Medulla oblongata (tissue), 1 donor: Measurements from ENCODE around the gene CDK13.

Experiments used
- DNase-seq: peaks from one replicate; pipeline ENCODE4 v3.0.0-alpha.2; 2015; ENCODE audit errors: extremely low spot score

Gene CDK13

DNA sequence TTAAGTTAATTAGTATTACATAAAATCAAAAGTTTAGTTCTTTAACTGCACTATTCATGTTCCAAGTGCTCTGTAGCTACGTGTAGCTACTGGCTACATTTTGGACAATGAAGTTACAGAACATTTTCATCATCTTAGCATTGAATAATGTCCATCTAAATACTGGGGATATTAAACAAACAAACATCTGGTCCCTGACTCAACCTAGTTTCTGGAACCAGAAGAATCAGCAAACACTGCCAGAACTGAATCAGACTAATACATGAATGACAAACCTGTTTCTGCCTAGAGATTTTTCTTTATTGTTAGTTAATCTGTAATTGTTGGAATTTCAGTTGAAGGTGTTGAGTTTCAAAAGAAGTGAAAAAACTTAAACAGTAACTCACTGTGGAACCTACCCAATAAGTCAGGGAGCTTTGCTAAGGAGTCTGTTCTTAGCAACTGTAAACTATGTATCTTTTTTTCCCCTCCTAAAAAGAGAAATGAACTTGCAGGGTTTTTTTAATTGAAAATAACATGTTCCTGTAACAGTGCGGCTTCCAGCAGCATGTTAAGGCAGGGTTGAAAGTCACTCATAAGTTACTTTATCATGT, 58.3 kb downstream of the CDK13 start:
- no peak for DNase-seq

DNA sequence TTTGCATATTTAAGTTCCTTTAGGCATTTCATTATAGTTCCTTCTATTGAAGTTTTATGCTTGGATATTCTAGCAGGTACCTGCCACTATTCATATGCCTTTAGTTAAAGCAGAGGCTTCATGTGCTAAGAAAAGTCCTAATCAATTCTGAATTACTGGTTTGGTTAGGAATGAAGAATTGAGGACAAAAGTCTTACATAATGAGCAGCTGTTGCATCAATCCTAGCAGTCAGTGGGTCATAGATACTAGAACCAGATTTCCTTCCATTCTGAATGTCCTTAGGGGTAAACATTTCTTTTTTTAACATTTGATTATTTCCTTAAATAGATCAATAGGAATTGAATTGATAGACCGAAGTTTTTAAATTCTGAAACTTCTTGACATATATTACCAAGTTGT, 59.2 kb downstream of the CDK13 start:
- DNase-seq: no peak

- no peak for DNase-seq
These were observed 64.3 kb downstream of the CDK13 start for GRCh38 chr7:40014376-40014775.

GRCh38 chr7:40015790-40016296, 65.8 kb downstream of the CDK13 start:
- peak; percentile 35 for DNase-seq

DNA sequence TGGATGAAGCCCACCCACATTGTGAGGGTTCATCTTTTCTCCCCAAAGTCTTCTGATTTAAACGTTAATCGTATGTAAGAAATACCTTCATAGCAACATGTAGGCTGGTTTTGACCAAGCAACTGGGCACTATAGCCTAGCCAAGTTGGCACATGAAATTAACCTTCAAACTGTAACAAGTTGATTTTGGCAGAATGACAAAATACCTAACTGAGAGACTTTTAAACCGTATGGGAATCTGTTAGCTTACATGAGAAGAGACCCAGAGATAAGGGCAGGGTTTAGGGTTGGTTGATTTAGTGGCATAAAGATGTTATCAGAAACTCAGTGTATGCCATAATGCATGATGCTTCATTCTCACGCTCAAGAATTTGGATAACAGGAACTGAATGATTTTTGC, 69.5 kb downstream of the CDK13 start:
- no peak for DNase-seq

GRCh38 chr7:40024048-40024447, 74.0 kb downstream of the CDK13 start:
- DNase-seq: no peak

DNA sequence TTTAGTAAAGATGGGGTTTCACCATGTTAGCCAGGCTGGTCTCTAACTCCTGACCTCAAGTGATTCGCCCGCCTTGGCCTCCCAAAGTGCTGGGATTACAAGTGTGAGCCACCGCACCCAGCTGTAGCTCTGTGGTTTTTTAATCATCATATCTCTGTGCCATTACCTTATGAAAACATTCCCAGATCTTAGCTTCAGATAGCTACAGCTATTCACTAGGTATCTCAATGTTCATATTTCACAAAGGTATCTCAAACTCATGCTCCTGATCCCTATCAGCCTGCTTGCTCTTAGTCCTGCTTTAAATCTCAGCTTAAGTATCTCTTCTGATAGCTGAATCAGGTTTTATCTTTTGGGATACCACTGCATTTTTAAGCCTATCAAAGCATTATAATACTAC, 74.8 kb downstream of the CDK13 start:
- DNase-seq: no peak

GRCh38 chr7:40027545-40027944, 77.5 kb downstream of the CDK13 start:
- no peak for DNase-seq

DNA sequence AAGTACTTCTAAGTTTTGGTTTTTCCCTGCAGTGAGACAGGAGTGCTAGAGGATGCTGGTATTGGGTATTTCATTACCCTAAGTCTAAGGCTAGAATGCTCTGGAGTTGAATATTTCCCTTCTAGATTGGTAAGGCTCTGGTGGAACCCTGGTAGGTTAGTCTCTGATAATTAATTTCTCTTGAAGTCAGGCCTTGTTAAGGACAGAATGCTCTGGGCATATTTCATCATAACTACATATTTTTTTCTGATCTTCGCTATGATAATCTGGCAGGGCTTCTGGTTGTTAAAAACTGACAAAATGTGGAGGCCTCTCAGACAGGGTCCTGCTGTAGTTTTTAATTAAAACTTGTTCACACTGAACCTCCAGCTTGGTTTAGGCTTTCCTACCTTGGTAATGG, 83.8 kb downstream of the CDK13 start:
- DNase-seq: no peak

DNA sequence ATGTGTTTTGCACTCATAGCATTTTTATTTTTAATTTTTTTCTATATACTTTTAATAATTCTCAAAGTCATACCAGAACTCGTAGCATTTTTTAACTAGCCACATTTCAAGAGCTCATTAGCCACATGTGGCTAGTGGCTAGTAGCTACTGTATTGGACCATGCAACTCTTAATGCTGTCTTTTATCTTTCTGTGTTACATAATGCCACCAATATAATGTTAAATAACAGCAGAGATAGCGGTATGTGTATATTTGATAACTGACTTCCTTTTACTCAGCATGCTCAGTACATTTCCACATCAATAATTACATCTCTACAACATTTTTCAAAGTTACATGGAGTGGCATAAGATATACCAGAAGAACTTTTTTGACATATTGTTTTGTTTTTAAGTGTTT, 91.4 kb downstream of the CDK13 start:
- no peak for DNase-seq

DNA sequence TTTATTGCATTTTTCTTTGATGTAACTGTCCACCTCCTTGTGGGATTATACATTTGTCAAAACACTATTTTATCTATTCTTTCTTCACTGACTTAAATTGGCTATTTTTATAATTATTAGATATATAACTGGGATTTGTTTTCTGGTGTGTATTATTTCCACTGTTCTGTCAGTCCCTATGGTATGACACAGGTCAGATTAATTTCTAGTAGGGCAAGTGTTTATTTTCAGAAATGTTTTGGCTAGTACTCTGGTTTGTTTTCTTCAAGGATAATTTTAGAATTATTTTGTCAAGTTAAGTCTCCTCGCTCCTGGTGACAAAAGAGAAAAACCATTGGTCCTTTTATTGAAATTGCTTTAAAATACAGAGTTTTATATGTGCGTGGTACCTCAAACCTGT, 93.1 kb downstream of the CDK13 start:
- no peak for DNase-seq

DNA sequence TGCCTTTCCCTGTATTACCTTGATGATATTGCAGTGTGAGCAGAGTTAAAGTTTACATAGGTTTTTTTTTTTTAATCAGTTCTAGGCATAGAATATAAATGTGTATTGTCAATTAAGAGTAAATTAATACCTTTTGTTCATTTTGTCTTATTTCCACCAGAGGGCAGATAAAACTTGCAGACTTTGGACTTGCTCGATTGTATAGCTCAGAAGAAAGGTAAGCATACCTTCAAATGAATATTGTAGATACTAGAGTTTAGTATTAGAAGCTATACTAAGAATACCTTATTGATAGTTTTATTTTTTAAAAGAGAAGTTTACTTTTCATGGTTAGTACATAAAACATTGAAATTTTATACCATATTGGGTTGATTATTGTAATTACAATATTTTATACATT, 97.6 kb downstream of the CDK13 start:
- no peak for DNase-seq

DNA sequence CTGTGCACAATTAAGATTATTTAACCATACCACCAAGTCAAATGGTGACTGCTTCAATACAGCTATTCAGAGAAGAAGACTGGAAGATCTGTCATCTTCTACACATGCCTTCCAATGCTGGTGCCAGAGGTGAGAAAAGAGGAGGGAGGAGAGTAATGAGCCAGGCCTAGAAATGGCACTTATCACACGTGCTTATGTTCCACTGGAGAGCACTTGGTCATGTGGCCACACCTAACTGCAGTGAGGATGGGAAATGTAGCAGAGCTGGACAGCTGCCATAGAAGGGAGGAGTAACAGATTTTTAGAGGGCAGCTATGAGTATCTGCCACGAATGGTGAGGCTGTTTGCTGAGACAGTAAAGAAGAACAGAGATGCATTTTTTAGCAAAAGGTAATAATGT, 107.2 kb downstream of the CDK13 start:
- DNase-seq: no peak

DNA sequence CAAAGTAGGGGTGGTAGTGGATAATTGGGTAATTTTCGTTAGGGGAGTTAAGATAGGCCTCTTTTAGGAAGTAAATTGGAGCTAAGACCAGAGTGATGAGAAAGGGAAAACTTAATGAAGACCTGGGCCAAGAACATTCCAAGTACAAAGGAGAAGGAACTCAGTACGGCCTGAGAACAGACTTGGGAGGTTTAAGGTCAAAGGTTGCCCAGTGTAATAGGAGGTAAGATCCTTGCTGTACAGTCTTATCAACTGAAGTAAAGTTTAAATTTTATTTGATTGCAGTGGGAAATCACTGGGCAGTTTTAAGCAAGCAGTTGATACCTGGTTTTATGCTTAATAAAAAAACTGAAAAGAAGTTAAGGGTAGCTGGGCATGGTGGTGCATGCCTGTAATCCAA, 108.0 kb downstream of the CDK13 start:
- no peak for DNase-seq

DNA sequence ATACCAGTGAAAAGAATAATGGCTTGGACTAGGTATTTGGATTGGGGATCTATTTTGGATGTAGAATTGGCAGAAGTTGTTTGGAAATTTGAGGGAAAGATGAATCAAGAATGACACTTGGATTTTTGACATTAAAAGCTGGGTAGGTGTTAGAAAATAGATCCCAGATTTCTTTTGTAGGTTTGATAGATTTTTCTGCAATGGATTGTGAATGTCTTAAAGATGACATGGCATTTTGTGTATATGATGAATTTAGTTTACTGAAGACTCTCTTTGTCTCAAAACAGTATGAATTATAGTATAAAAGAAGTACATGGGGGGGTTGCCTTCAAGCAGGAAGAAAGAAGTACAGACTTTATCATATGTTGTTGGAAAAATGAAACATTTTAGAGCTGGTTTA, 108.6 kb downstream of the CDK13 start:
- no peak for DNase-seq

- no peak for DNase-seq
These were observed 109.0 kb downstream of the CDK13 start for GRCh38 chr7:40059057-40059456.

- no peak for DNase-seq
These were observed 122.2 kb downstream of the CDK13 start for GRCh38 chr7:40072268-40072667.

DNA sequence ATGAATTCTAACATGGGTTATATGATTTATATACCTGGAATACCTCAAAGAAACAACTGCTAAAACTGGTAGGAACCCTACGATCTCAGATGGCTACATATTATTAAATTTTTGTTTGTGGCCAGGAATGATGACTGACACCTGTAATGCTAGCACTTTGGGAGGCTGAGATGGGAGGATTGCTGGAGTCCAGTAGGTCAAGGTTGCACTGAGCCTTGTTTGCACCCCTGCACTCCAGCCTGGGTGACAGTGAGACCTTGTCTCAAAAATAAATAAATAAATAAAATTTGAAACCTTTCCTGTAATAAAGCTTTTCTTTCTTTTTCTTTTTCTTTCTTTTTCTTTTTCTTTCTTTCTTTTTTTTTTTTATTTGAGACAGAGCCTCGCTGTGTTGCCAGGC, 123.2 kb downstream of the CDK13 start:
- DNase-seq: no peak

GRCh38 chr7:40077849-40078248, 127.8 kb downstream of the CDK13 start:
- DNase-seq: no peak

DNA sequence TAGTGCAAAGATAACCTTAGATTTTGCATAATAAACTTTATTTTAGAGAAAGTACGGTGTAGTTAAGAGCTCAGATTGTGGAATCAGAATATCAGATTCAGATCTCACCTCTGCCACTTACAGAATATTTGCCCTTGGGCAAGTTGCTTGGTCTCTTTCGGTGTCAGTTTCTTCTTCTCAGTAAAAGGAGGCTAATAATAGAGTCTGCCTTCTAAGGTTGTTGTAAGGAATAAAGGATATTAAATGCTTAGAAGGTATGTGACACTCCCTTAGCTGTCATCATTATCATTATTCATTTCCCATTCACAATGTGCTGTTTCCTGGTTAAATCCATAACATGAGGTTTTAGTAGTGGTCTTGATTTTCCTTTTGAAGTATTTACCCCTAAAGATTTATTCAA, 142.1 kb downstream of the CDK13 start:
- no peak for DNase-seq

DNA sequence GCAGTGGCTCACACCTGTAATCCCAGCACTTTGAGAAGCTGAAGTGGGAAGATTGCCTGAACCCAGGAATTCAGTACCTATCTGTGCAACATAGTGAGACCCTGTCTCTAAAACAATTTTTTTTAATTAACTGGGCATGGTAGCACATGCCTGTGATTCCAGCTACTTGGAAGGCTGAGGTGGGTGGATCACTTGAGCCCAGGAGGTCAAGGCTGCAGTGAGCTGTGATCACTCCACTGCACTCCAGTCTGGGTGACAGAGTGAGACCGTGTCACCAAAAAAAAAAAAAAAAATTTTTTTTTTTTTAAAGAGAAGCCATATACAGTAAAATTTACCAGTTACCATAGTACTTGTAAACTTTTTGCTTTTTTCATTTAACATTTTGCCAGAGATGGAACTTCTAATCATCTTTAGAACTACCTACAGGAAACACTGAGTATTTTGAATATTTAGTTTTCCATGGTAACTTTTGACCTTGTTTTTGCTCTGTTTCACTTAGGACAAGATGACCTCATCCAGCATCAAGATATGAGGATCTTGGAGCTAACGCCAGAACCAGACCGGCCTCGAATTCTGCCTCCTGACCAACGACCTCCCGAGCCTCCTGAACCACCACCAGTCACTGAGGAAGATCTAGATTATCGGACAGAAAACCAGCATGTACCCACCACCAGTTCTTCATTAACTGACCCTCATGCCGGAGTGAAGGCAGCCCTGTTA, 143.7 kb downstream of the CDK13 start:
- DNase-seq: no peak

DNA sequence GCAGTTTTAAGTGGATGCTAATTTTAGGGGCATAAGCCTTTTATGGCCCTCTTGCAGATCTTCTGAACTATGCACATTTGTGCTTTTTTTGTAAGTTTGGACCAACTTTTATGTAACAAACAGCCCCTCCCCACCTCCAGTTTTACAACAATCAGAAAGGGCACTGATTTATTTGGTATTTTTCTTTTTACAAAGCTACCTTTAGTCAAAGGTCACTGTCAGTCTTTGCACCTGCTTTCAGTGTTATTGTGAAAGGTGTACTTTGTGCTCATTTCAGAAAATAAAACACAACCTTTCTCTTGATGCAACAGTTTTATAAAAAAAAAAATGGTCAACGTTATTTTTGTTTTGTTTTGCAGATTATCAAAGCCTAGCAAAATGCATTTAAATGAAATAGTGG, 145.2 kb downstream of the CDK13 start:
- no peak for DNase-seq

DNA sequence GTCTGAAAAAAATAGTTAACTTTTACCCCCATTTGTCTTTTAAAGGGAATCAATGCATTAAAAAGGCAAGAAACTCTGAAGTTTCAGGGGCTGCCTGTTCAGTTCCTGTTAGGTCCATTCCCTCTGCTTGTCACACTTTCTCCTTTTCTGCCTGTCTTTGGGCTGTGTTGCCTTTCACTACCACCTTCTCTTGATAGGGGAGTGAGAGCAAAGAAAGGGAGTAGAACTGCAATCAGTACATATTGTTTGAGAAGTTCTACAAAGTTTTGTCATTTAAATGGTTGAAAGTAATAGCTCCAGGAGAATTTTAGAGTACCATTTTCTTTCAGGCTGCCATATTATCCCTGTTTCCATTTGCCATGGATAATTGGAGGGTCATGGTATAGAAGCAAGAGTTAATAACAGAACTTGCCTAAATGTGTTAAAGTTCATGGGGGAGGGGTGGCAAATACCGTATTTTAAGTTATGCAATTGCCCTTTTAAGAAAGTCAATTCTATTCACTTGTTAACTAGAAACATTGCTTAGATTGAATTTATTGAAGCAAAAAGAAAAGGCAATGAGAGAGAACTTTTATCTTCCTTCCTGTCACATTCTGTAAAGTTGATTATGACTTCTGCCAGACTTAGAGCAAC, 145.8 kb downstream of the CDK13 start:
- DNase-seq: no peak
